GM19395 (cell line): ENCODE measurements around the gene MAP3K1.

Experiments
- ATAC-seq: cut with Tn5 transposase; IDR thresholded peaks from one replicate; pipeline ENCODE4 v1.9.1; 2021; ENCODE audit warnings: mild to moderate bottlenecking, moderate library complexity; ENCODE audit not compliant: unreplicated experiment

The MAP3K1 gene

DNA sequence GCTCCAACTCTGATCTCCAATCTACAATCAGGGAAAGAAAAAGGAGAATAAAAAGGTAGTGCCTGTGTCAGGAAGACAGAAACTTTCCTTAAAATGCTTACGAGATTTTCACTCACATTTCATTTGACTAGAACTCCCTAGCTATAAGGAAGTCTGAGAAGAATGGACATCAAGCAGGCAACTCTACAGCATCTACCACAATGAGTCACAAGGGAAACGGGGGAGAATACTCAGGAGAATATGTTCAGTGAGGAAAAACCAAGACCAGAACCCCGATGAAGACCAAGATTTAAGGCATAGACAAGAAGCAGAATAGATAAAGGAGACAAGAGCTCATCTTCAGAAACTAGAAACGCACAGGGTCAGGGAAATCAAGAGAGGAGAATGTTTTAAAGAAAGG, 85.0 kb downstream of the MAP3K1 start:
- no peak for ATAC-seq

DNA sequence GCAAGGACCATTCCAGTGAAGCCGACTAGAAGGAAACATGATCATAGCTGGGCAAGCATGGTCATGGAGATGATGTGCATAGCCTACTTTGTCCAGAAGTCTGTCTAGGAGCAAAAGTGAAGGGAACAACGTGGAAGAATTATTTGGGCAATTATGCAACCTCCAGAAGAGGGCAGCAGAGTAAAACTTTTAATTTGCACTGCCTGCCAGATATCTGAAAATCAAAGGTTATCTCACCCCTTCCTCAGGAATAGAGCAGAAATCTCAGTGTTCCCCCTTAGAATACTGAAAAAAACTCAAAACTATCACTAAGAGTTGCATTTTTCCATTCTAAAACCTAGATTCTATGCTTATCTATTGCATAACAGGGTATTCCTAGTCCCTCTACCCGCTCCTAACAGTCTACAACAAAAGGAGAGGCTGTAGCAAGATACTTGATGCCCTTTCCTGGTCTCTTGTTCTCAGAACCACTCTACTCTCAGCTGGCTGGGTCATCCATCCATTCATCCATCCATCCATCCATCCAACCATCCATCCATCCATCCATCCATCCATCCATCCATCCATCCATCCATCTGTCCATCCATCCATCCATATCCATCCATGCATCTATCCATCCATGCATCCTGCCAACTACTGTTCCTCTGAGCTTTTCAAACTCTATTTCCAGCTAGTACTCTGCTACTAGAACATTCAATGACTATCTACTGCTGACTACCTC, 85.7 kb downstream of the MAP3K1 start:
- no peak for ATAC-seq

DNA sequence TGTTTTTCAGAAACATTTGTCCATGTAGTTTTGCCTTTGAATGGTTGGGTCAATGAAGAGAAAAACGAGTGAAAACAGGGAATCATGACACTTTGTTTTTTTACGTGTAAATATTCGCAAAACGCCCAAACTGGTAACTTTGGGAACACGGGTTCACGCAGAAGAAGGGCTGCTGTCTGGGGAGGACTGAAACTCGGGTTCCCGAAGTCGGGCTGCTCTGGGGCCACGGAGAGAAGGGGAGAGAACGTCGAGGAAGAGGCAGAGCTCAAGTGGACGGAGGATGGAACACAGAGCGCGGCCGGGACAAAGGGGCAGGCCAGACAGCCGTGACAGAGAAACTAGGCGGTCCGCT, 93.6 kb downstream of the MAP3K1 start:
- peak; percentile 45 for ATAC-seq

DNA sequence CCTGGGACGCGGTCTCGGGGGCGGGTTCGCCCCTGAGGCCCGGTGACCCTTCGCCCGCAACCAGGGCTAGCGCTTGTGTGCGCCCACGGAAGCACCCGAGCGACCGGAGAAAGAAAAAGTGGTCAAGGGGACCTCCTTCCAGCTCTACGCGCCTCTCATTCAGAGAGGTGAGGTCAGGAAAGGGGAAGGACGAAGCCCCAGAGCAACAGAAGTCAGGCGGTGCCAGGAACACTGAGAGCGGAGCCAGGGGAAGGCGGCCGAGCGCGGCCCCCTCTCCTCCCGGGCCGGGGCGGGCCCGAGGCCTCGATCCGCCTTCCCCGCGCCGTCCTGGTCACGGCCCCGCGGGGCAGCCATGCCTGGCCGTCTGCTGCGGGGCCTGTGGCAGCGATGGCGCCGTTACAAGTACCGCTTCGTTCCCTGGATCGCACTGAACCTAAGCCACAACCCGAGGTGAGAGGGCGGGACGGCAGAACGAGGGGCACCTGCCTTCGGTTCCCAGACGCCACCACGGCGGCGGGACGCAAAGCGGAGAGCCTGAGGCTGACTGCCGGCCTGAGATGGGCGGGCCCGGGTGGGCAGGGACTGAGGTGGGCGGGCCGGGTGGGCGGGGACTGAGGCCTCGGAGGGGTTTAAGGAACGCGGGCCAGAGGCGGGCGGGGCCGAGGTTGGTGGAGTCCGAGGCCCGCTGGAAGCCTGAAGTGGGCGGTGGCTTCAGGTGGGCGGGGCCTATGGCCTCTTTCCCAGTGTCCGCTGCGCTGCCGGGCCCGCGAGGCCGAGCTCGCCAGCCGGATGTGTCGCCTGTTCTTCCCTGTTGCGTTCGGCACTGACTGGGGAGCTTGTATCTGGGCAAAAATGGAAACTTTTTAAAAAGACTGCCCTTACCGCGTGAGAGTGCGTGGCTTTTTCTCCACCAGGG, 94.2 kb downstream of the MAP3K1 start, which contains the start of gene SETD9:
TSS of gene SETD9 (plus strand) at position 303 of the 916 bp plus-strand sequence. CDS start at position 353, 50 bp downstream.
- ATAC-seq = peak; percentile 87

DNA sequence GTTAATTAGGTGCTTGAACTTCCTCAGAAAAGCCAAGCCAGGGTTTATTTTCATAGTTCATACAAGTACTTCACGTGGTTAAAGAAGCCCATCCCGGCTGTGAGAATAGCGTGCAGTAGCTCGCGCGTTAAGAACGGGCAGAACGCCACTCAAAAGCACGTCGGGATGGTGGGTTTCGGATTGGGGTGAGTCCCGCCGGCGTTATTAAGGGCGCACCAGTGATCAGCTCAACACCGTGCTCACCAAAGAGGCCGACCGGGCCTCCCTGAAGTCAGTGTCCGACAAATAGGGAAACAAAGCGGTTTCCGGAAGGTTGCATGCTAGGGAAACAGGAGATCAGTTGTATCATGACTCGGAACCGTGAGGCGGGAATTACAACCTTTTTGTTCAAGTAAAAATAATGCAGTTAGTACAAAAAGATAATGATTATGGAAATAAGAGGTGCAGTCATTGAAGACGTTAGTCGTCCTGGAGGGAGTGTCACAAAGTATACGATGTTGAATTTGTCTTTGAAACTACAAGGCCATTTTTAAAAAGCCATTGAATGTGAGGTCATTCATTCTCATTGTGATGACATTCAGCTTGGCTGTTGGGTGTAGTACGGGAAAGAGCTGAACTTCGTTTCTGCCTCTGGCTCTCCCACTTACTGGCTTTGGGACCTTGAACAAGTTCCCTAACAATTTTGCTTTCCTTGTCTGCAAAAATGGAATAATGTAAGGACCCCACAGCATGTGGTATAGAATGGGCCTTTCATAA, 95.0 kb downstream of the MAP3K1 start:
- peak; percentile 42 for ATAC-seq

DNA sequence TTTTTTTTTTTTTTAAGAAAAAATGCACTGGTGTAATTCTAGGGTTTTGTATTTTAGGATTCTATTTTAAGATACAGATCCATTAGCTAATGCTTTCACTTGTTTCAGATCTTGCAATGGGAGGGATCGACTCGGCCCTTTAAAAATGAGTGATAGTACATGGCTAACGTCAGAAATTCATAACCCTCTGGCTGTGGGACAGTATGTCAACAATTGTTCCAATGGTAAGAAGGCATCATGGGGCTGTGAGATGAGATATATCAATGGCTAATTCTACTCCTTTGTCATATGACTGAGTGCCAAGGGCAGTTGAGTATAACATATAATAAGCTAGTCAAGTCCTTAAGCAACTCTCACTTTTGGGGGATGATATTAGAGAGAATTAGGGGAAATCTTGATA, 98.4 kb downstream of the MAP3K1 start:
- no peak for ATAC-seq

DNA sequence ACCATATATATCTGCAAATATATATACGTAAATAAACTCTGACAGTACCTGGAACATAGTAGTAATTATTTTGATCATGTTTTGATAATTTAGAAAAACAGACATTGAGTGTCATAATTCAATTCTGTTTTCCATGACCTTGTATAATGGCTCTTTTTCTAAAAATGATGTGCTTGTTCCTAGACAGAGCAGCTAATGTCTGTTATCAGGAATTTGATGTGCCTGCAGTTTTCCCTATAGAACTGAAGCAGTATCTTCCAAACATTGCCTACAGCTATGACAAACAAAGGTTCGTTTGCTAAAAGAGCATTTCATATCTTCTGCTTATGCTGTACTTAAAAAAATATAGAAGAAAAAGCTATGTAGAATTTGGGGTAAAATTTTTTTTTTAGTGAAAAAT, 99.3 kb downstream of the MAP3K1 start:
- ATAC-seq = no peak

DNA sequence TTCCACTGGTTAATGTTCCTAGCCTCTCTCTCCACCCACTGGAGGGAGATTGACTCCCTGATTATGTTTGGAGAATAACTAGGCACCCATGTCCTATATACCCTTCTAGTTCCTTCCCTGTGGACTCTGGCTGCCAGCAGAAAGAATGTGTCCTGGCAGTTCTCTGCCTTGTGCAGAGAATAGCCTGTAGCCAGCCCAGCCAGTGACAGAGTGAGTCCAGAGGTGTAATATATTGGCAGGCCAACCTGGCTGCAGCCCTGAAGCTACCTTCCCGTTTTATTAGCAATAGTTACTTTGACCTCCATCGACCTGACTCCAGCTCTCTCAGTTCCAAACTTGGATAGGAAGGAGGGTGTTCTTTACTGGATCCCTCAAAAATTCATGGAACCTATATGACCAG, 102.2 kb downstream of the MAP3K1 start:
- ATAC-seq = no peak

DNA sequence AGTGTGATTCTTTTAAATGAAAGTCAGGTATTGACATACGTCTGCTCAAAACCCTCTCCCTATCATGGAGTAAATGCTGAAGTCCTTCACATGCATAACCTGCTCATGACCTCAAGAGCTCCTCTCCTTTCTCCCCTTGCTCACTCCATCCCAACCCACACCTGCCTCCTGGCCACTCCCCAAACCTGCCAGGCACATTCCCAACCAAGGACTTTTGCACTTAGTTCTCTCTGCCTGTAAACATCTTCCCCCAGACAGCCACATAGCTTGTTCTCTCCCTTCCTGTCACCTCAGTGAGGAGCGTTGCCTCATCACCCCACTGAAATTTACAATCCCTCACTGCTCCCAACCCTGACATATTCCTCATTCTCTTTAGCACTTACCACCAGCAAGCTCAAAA, 102.7 kb downstream of the MAP3K1 start:
- no peak for ATAC-seq

DNA sequence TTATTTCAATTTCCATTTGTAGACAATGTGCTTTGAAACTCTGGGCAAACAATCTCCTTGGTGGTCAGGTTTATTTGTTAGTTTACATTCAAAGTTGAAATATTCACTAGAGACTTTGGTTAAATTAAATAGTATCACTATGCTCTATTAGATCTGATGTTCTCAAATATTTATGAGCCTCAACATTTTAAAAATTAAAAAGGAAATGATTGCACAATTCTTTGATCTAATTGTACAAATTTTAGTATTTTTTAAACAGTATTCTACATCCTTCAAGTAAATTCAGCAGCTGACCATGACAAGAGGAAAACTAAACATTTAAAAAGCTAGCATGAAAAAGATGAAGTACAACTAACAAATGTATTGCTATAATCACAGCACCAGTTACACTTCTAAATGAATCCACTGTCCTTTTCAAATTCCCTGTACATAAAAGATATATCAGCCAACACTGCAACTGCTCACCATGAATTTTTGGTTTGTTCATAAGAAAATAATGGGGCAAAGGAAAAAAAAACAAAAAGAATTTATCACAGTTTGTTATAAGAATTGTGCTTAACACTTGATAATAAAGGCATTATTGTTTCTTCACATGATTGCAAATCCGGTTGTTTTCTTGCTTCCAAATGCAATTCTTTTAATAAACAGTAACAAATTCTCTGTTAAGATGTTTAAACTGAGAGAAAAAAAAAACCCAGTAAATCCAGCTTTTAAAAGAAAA, 104.8 kb downstream of the MAP3K1 start:
- no peak for ATAC-seq

DNA sequence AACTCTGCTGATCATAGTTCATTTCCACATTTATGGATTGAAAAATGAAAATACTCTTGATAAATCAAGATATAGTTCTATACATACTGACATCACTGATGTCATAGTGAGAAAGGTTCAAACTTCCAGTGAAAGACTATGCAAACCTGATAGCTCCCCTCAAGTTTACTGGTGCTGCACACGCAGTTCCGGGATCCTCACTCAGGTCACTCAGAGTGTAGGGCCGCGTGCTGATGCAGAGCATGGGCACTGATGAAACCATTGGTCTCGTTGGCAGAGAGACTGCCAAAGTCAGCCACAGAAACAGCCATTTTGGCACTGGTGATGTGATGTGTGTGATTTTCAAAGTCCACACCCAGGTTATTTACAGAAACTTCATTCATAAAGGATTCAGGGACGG, 107.6 kb downstream of the MAP3K1 start:
- ATAC-seq = no peak

DNA sequence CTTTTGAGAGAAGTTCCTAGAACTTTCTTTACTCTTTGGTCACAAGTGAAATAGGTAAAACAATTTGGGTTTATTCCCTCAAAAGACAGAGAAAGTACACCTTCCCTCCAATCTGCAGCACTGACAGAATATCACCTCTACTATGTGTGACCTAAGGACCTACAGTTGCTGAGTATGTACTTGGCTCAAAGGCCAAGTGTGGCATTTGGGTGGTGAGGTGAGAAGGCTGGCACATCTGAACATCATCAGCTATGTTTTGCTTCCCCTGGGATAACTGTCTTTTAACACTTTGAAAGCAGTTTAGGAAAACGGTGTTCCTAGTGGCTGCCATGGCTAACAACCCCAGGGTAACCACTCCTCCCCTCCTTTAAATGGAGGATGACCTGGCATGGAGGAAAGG, 119.0 kb downstream of the MAP3K1 start:
- ATAC-seq = no peak

DNA sequence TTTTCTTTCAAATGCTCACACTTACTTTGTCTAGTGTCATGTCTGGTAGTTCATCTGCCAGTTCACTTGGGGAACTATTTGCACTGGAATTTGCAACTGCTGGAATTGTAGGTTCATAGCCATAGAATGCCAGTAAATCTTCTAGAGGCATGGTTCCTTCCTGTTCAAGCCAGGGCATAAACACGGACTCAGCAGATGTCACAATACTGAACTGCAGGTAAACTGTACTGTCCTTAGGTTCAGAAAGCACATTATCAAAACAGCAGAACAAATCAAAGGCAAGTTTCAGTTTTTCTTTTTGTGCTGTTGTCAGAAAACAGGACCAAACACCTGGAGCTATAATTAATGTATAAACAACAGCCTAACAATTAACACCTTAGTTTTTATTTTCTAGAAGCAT, 123.5 kb downstream of the MAP3K1 start:
- no peak for ATAC-seq

DNA sequence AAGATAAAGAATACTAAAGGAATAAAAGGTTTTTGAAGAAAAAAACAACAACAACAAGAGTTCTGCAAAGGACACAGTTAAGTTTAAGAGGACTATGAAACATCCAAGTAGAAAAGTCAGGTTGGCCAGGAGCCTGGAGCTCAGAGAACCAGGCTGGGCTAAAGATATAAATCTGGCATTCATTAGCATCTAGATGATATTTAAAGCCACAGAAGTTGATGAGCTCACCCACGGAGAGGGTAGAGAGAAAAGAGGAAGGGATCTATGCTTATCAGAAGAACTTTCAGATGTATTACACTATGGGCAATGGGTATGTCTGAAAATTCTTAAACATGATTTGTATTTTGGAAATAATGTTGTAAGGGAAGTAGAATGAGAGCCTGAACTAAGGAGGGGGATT, 126.6 kb downstream of the MAP3K1 start:
- no peak for ATAC-seq
